GM20431 (cell line): ENCODE measurements around the gene EXOC6B.

Source experiments
- in situ Hi-C: fragments of 300-500 bp; cut with MseI, MboI; formaldehyde crosslinking; loops from one replicate; pipeline ENCODE4 v1.15.0; 2020; ENCODE audit warnings: low sequenced_read_pairs; ENCODE audit not compliant: unreplicated experiment

Gene EXOC6B

GRCh38 chr2:72750466-72750865, 75.4 kb downstream of the EXOC6B start:
- in situ Hi-C loops, result no loop called here

DNA sequence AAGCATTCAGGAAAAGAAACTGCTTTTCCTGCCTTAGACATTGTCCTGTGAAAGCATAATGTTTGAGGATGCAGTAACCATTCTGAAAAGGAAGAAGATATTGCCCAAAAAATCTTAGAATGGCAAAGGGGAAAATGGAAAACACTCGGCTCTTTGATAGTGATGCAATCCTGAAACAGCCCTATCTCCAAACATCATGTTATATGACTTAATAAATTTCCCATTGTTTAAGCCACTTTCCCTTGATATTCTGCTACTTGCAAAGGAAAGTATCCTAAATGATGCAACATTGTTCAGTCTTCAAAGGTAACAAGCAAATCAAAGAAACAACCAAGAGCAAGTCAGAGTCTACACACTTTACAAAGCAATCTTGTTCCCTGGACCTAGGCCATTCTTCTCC, 78.5 kb downstream of the EXOC6B start:
- in situ Hi-C loops, result no loop called here

- in situ Hi-C loops, result no loop called here
Measured at GRCh38 chr2:72745679-72746368, 80.0 kb downstream of the EXOC6B start.

GRCh38 chr2:72744049-72744448, 81.8 kb downstream of the EXOC6B start:
- in situ Hi-C loops, result no loop called here

GRCh38 chr2:72743481-72743880, 82.4 kb downstream of the EXOC6B start:
- in situ Hi-C loops, result no loop called here

DNA sequence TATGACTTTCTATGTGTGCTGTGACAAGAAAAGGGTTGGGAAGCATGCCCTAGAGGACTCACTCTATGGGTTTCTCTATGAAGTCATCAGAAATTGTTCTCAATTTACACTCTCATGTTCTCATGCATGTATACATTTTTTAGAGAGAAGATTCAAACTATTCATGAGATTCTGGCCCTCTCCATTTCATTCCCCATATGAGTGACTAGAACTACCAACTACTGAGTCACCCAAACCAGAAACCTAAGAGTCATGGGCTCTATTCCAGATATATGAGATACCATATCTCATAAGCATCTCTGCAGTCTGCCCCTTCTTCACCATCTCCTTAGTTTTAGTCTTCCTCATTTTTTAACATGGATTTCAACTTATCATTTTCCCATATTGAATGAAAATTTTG, 87.7 kb downstream of the EXOC6B start:
- in situ Hi-C loops, result no loop called here

- in situ Hi-C loops, result no loop called here
Measured at GRCh38 chr2:72734432-72734831, 91.4 kb downstream of the EXOC6B start.

- in situ Hi-C loops, result no loop called here
Measured at GRCh38 chr2:72731116-72731515, 94.7 kb downstream of the EXOC6B start.

DNA sequence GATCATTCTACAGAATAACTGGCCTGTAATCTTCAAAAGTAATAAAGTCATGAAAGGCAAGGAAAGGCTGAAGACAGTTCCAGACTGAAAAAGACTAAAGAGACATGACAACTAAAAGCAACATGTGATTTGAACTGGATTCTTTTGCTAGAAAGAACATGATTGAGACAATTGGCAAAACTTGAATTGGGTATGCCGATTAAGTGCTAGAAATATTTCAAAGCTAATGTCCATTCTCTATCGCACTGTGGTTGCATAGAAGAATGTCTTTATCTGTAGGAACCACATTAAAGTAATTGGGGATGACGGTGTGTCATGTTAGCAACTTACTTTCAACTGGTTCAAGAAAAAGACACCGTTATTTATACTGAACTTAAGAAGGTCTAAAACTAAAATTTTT, 98.5 kb downstream of the EXOC6B start:
- in situ Hi-C loops, result no loop called here

GRCh38 chr2:72723769-72724370, 102.0 kb downstream of the EXOC6B start:
- in situ Hi-C loops, result no loop called here

- in situ Hi-C loops, result no loop called here
Measured at GRCh38 chr2:72722492-72723070, 103.3 kb downstream of the EXOC6B start.

- in situ Hi-C loops, result no loop called here
Measured at GRCh38 chr2:72719416-72719815, 106.4 kb downstream of the EXOC6B start.

GRCh38 chr2:72718876-72719275, 107.0 kb downstream of the EXOC6B start:
- in situ Hi-C loops, result no loop called here

DNA sequence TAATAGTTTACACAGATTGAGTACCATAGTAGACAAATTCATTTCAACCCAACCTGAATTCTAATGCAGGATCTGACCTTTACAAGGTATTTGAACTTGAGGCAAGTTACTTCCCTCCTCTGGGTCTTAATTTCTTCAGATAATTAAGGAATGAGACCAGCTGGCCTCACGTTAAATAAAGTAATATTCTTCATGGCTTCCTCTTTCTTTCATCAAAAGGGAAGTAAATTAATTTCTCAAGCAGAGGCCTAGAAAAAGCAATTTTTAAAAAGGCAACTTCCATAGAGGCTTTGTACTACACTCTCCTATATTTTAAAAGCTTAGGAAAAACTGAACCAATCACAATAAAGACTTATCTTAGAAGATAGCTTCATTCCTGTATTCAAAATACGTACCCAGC, 109.2 kb downstream of the EXOC6B start:
- in situ Hi-C loops, result no loop called here

DNA sequence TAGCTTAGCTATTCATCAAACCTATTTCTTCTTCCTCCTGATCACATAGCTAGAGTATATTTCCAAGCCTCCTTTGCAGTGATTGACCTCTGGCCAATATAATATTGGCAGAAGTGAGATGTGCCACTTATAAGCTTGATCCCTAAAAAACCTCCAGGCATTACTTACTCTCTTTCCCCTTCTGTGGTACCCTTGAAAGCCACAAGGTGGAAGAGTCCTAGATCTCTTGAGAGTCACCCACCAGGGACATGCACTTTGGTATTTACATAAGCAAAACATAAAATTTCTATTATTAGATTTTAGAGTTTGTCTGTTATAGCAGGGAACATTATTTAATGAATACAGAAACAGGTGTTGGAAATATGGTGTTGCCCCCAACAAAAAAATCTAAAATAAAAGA, 112.0 kb downstream of the EXOC6B start:
- in situ Hi-C loops, result no loop called here

- in situ Hi-C loops, result no loop called here
Measured at GRCh38 chr2:72712977-72713376, 112.9 kb downstream of the EXOC6B start.

GRCh38 chr2:72712304-72712703, 113.5 kb downstream of the EXOC6B start:
- in situ Hi-C loops, result no loop called here

DNA sequence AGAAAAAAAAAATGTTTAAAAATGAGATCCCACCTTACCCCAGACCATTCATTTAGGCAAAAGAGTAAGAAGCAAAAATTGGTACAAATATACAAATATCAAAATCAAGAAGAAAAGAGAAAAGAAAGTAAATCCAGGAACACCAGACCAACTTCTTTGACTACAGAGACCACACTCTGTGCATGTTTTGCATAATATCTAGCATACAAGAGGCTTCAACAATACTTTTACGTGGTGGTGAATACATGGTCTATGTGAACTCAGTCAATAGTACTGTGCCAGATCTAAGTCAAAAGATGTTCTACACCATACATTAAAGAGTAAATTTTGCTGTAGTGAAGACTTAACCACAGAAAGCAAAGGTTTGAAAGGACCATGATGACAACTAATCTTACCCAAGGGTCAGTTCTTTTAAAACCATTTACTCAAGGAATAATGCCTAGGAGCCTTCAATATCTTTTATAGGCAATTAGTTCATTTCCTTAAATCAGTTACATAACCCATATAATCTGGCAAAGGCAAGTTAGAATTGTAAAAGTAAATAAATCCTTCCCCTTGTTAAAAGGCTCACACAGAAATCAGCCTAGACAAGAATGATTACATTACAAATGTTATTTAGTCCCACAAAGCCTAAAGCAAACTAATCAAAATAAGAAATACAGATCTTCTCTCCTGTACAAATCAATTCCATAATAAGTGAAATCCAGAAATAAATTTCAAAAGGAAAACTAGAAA, 115.2 kb downstream of the EXOC6B start:
- in situ Hi-C loops, result no loop called here

DNA sequence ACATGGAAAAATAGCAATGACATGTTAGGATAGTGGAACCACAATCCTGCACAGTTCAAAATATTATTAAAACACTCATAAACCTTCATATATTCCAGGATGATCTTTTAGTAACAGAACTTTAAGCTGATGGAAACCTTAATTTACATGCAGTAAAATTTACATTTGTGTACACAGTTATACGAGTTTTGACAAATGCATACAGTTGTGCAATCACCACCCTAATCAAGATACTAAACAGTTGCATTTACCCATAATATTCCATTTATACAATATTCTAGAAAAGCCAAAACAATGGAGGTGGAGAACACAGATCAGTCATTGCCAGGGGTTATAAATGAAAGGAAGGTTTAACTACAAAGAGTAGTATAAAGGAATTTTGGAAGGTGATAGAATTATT, 117.6 kb downstream of the EXOC6B start:
- in situ Hi-C loops, result no loop called here

DNA sequence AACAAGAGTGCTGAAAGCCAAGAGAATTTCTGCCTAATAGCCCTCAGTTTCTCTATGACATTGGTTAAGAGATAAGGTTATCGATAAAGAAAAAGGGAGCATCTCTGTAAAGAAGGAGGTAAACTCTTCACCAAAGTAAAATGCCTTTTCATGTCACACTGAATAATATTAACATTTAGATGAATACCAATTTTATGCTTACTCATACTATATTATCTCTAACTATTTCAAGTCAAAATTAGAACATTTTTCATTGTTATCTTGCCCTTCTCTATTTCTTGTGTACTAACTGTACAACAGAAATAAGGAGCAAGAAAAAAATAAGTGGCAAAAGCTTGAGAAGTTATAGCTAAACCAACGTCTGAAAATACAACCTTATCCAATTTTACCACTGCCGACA, 127.5 kb downstream of the EXOC6B start:
- in situ Hi-C loops, result no loop called here

GRCh38 chr2:72696559-72696958, 129.3 kb downstream of the EXOC6B start:
- in situ Hi-C loops, result no loop called here
